ENCODE measurements around the gene GPX2.
"Not testable (repeated sequence)": the region's sequence is repeated elsewhere in the genome, so short reads cannot be mapped to it uniquely, and the experiment has no call there.

Gene GPX2

GRCh38 chr14:64938972-64939816 lies 3.4 kb downstream of the GPX2 start:
- FAIRE-seq = no peak

- FAIRE-seq = no peak
Measured at GRCh38 chr14:64937821-64938193, 4.7 kb downstream of the GPX2 start.

DNA sequence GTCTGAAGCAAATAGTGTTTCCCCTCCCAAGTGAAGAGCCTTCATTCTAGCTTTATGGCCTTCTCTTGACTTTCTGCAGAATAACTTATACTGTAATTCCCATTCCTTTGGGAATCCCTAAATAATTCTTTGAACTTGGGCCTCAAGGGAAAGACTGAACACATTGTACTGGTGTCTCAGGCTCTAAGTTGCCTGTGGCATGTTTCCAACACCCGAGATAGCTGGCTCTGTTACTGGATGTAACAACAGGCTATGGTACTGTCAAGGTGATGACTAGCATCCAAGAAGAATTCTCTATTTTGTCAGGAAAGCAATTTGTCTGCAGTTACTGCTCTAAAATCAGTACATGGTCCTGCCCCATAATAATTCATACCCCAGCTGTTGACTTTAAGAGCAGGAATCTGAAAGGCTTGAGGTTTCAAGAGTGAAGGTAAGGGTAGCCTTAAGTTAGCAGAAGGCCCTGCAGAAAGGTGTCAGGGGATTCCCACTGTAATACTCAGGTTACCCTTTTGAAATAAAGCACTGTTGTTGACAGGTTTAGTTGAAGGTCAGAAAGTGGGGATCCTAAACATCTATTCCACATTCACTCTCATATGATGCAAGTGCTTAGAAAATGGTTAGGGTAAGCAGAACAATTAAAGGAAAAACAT lies 5.2 kb downstream of the GPX2 start:
- FAIRE-seq = no peak

GRCh38 chr14:64935508-64935907 lies 7.0 kb downstream of the GPX2 start:
- no peak for FAIRE-seq

GRCh38 chr14:64934338-64934929 lies 8.1 kb downstream of the GPX2 start:
- FAIRE-seq = no peak

DNA sequence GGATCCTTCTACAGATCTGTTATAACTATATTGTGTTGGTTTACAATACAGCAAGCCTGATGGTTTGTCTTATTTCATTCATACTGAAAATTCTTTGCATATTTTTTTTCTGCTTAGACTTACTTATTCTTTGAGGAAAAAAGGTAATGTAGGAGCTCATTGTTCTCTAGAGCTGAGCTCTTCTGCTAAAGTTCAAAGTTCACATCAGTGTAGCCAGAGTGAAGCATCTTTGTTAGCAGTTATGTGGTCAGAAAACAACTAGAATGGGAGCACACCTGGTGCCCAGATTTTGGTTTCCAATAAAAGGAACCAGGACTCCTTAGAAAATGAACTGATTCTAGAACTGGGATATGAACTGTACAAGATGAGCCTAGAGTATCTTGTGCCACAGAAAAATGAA lies 10.3 kb downstream of the GPX2 start:
- no peak for FAIRE-seq

DNA sequence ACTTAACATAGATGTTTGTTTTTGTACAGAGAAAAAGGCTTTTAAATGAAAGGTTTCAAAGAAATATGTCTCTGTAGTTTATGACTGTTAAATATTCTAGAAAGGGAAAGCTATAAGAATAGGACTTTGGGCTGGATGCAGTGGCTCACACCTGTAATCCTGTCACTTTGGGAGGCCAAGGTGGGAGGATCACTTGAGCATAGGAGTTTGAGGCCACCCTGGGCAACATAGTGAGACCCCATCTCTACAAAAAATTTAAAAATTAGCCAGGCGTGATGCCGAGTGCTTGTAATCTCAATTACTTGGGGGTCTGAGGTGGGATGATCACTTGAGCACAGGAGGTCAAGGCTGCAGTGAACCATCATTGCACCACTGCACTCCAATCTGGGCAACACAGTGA lies 11.4 kb downstream of the GPX2 start:
- no peak for FAIRE-seq

- FAIRE-seq = no peak
Measured at GRCh38 chr14:64930085-64930843, 12.3 kb downstream of the GPX2 start.

DNA sequence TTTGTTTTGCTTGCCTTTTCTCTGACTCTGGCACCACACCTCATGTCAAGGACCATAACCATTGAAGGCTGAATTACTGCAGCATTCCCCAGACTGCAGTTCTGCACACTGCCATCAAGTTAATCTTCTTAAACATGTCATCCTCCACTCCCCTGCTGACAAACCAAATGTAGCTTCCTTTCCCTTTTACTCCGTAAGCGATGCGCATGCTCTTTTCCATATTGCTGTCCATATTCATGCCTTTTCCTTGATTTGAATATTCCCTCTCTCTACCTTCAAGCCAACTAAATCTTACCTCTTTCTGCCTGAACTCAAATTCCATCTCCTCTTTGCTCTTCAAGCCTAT lies 13.6 kb downstream of the GPX2 start:
- no peak for FAIRE-seq

DNA sequence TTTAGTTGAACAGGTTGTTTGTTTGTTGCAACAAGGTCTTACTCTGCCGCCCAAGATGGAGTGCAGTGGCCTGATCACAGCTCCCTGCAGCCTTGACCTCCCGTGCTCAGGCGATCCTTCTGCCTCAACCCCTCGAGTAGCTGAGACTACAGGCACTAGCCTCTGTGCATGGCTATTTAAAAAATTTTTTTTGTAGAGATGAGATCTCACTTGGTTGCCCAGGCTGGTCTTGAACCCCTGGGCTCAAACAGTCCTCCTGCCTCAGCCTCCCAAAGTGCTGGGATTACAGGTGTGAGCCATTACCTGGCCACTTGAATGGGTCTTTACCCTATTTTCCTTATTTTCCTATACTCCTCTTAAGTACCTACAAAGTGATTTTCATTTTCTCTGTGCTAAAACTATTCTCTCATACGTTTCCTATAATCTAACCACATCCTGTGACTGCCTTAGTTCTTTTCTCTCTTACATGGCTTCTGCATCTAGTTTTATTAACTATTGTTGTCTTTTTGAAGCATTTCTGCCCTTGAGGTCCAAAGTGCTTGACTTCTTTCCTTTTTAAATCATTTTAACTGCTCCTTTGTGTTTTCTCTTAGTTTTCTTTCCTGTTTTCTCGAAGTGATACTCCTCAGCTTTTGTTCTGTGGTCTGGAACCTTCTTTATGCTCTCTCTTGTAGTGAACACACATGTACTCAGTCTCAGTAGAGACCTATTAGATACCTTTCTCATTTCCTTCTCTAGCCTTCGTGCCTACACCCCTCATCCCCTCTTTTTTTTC lies 14.1 kb downstream of the GPX2 start:
- no peak for FAIRE-seq

DNA sequence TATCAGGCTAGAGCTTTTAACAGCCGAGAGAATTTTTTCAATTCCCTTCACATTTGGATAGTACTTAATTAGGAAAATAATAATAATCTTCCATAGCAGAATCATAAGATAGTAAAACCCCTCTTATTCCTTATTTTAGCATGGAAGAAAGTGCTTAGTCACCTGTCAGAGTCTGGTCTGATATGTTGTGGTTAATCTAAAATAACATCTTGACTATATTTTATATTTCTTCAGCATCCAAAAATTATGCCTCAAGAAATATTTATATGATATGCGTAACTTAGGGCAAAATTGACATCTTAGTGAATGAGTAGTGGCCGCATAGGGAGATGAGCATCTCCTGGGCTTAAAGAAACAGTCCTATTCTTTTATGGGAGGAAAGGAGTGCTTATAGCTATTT lies 15.5 kb downstream of the GPX2 start:
- FAIRE-seq = no peak

DNA sequence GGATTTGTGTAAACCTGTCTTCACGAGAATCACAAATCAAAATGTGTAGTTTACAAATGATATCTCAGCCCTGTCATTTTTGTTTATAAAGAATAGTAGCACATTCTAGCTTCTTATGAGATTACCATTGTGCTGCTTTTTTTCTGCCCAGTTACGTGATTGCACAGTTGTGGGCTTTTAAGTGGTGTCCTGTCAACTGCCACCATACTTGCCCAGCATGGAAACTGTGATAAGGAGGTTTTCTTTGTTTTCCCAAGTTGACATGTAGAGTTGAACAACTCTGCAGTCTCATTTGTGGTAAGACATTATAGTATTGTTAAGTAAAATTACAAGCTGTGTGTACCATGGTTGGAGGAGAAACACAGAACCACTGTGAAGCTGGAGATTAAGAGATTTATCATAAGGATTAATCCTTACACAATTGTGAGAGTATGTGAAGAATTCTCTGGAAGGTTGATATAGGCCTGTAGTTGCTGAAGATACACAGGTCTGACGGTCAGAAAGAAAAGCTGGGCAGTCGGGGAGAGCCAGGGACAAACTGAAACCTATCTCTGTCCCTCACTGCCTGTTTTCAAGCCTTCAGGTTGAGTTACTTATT lies 16.0 kb downstream of the GPX2 start:
- no peak for FAIRE-seq

DNA sequence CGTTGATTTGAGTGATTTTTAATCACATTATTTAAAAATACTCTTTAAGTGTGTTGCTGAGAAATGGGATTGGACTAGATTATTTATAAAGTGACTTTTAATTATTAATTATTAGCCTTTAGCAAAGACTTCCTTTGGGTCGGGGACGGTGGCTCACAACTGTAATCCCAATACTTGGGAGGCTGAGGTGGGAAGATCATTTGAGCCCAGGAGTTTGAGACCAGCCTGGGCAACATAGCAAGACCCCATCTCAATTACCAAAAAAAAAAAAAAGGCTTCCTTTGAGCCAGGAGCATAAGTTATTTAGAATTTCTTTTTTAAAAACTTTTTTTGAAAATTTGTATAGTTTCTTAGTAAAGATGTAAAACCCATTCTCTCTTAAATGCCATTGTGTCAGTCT lies 19.5 kb downstream of the GPX2 start:
- no peak for FAIRE-seq

DNA sequence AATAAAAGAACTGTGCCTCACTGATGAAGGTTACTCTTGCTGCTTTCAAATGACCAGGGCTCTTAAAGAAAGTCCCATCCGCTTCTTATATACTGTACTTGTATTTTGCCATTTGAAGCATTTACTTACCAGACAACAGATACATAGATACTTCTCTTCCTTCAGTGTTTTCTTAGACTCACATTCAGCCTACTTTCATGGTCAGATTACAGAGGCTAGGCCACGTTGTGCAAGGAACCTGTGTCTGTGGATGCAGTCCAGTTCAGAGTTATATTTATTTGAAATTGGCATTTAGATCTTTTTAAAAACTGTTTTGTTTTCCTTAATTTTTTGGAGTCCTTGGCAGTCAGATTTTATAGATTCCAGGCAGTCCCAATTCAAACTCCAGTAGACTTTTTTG lies 22.1 kb downstream of the GPX2 start:
- no peak for FAIRE-seq

GRCh38 chr14:64919618-64920017 lies 22.9 kb downstream of the GPX2 start:
- FAIRE-seq = no peak

GRCh38 chr14:64919215-64919614 lies 23.3 kb downstream of the GPX2 start:
- FAIRE-seq = no peak

GRCh38 chr14:64918216-64918615 lies 24.3 kb downstream of the GPX2 start:
- no peak for FAIRE-seq

DNA sequence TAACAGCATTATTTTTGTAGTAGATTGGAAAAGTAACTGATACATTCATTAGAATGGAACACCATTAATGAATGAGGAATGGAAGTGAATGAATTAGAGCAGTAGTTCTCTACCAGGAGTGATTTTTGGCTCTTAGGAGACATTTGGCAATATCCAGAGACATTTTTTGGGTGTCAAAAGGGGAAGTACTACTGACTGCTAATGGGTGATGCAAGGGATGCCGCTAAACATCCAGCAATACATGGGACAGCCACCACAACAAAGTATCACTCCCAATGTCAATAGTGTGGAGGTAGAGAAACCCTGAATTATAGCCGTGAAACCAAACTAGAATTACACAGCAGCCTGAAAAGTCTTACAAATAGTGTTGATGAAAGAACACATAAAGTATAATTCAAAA lies 26.7 kb downstream of the GPX2 start:
- no peak for FAIRE-seq

DNA sequence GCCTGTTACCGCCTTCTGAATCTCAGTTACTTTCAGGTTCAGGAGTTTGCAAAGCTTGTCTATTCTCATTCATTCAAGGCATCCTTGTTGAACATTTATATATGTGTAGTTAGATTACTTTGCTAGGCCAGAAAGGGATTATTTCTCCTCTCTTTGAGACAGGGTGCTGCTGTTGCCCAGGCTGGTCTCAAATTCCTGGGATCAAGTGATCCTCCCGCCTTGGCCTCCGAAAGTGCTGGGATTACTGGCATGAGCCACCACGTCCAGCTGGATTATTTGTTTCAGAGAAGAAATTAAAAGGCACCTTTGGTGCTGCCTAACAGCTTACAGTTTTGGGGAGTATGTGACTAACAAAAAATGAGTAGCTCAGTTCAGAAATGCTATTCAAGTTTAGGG lies 27.5 kb downstream of the GPX2 start:
- FAIRE-seq = no peak

GRCh38 chr14:64914237-64915028 lies 28.1 kb downstream of the GPX2 start, which contains the start of gene CHURC1:
TSS of gene CHURC1 (plus strand) at chr14:64914455. CDS start at chr14:64914496, 41 bp downstream.
- peak; percentile 81 for FAIRE-seq

DNA sequence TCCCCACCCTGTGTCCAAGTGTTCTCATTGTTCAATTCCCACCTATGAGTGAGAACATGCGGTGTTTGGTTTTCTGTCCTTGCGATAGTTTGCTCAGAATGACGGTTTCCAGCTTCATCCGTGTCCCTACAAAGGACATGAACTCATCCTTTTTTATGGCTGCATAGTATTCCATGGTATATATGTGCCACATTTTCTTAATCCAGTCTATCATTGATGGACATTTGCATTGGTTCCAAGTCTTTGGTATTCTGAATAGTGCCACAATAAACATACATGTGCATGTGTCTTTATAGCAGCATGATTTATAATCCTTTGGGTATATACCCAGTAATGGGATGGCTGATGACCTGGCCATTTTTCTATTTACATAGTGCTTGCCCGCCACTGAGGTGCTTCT lies 29.1 kb downstream of the GPX2 start:
- FAIRE-seq = not testable (repeated sequence)

Data from TTC549 (cell line).